KMS-11 (cell line): Measurements from ENCODE around the gene MPPED1.

Experiments
- H2AFZ ChIP-seq: fragments of 200-600 bp; sonication (generic); 2 replicates; pipeline ENCODE4 v1.6.1; 2016; ENCODE audit warnings: antibody characterized with exemption, mixed run types, low read depth
- H3K27ac ChIP-seq: fragments of 200-600 bp; sonication (generic); 2 replicates; pipeline ENCODE4 v1.6.1; 2016; ENCODE audit warnings: mild to moderate bottlenecking, mixed run types
- H3K27me3 ChIP-seq: fragments of 200-600 bp; sonication (generic); 2 replicates; pipeline ENCODE4 v1.6.1; 2017; ENCODE audit warnings: mild to moderate bottlenecking, low read depth, mixed run types, moderate library complexity; ENCODE audit not compliant: insufficient read depth
- H3K36me3 ChIP-seq: fragments of 200-600 bp; sonication (generic); 2 replicates; pipeline ENCODE4 v1.6.1; 2017; ENCODE audit warnings: mild to moderate bottlenecking, mixed run types; ENCODE audit not compliant: insufficient read depth
- H3K4me1 ChIP-seq: fragments of 200-600 bp; sonication (generic); 2 replicates; pipeline ENCODE4 v1.6.1; 2016; ENCODE audit warnings: mild to moderate bottlenecking, low read depth, mixed run types; ENCODE audit not compliant: poor library complexity, severe bottlenecking
- H3K4me2 ChIP-seq: fragments of 200-600 bp; sonication (generic); 2 replicates; pipeline ENCODE4 v1.7.0; 2016; ENCODE audit warnings: mild to moderate bottlenecking, mixed run types
- H3K4me3 ChIP-seq: fragments of 200-600 bp; sonication (generic); IDR thresholded peaks from 2 replicates; pipeline ENCODE4 v1.6.1; 2017; ENCODE audit warnings: low read depth, low read length, mixed read lengths; ENCODE audit not compliant: insufficient read depth
- H3K79me2 ChIP-seq: fragments of 200-600 bp; sonication (generic); 2 replicates; pipeline ENCODE4 v1.6.1; 2016; ENCODE audit warnings: low read depth, mixed run types; ENCODE audit not compliant: insufficient read depth
- H3K9ac ChIP-seq: fragments of 200-600 bp; sonication (generic); 2 replicates; pipeline ENCODE4 v1.6.1; 2016; ENCODE audit warnings: mild to moderate bottlenecking, mixed run types
- H4K20me1 ChIP-seq: fragments of 200-600 bp; sonication (generic); 2 replicates; pipeline ENCODE4 v1.6.1; 2016; ENCODE audit warnings: mild to moderate bottlenecking, mixed run types; ENCODE audit not compliant: insufficient read depth
- TF ChIP-seq, protein P1 (sequence below): fragments of 200-600 bp; sonication (generic); conservative IDR thresholded peaks from 2 replicates; pipeline ENCODE4 v1.6.1; 2017; ENCODE audit warnings: low read depth, mild to moderate bottlenecking, antibody characterized with exemption, low read length, moderate library complexity, mixed read lengths

Gene MPPED1

DNA sequence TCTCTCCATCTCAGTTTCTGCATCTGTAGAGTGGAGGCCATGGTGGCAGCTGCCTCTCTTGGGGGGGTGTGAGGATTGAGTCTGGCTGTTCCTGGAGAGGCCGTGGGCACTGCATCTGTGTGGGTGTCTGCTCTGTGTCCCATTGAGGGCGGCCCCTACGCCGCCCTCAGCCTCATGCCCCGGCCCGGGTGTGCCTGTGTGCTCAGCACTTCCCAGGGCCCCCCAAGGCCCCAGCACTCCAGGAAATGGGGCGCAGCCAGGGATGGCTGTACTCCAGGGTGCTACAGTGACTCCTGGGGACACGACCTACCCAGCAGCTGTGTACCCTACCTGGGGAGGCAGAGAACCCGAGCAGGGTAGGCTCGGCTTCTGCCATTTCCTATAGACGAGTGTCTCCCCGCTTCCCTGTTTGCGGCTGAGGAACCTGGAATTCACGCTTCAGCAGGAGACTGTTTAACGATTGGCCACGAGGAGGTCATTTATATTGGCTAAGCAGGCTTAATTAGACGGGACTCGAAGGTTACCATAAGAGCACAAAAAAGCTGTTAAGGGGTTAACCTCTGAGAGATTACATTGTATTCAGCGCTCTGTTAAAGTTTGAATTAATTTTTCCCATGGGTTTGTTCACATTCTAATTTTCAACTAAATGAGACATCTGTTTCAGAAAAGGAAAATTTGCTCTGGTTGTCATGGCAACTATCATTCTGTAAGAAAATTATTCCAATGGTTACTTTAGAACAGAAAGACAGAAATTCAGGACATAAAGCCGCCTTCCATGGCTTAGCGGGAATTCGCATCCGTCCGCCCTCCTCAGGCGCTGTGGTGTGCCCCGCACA, 76.4 kb downstream of the MPPED1 start:
- Histone ChIP-seq H3K36me3 (no peaks in the 10 kb centered on the region), H3K4me2 (no peak overlapping the region), H3K9ac (no peak overlapping the region), H3K79me2 (no peaks in the 10 kb centered on the region), H2AFZ (no peak overlapping the region), H4K20me1 (no peaks in the 10 kb centered on the region), H3K27me3 (peaks cover 13% of the 10 kb centered on the region; the same call in 1 of the 2 replicates), H3K27ac (no peak overlapping the region), H3K4me3 (no peak overlapping the region), H3K4me1 (no peaks in the 10 kb centered on the region)
- TF ChIP-seq, protein P1, sequence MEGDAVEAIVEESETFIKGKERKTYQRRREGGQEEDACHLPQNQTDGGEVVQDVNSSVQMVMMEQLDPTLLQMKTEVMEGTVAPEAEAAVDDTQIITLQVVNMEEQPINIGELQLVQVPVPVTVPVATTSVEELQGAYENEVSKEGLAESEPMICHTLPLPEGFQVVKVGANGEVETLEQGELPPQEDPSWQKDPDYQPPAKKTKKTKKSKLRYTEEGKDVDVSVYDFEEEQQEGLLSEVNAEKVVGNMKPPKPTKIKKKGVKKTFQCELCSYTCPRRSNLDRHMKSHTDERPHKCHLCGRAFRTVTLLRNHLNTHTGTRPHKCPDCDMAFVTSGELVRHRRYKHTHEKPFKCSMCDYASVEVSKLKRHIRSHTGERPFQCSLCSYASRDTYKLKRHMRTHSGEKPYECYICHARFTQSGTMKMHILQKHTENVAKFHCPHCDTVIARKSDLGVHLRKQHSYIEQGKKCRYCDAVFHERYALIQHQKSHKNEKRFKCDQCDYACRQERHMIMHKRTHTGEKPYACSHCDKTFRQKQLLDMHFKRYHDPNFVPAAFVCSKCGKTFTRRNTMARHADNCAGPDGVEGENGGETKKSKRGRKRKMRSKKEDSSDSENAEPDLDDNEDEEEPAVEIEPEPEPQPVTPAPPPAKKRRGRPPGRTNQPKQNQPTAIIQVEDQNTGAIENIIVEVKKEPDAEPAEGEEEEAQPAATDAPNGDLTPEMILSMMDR: no peak

DNA sequence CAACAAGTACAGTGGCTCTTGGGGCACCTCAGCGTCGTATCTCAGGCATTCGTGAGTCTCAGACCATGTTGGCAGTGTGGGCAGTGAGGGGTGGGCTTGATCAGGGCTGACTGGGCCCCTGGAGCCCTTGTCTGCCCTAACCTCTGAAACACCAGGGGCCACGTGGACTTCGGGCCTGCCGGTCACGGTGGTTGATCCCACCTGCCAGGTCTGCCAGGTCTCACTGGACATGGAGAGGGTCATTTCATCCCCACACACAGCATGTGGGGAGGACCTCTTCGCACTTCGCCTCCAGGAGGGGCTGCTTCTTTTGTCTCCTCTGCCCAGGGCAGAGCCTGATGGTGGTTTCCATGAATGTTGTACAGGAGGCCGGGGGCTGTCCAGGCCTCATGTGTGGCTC, 77.1 kb downstream of the MPPED1 start:
- TF ChIP-seq, protein P1: no peak
- H3K27me3 ChIP-seq: peaks cover 13% of the 10 kb centered on the region; the same call in 1 of the 2 replicates
- H2AFZ ChIP-seq: no peak overlapping the region

DNA sequence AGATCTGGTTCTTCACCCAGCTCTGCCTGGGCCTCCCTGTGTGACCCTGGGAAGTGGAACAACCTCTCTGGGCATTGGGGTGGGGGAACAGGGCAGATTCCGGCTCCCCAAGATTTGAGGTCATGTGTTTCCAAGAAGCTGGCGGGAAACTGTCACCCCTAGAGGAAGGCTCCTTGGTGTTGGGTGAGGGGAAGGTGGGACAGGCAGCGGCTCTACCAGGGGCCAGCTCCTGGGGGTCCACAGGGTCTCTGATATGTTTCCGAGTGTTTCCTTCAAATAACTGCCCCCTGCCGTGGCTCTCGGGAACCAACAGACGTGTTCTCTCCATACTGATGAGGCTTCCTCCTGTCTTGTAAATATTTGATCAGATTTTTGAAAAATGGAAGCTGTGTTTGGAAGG, 78.5 kb downstream of the MPPED1 start:
- Histone ChIP-seq H3K36me3 (no peaks in the 10 kb centered on the region), H2AFZ (no peak overlapping the region), H3K9ac (no peak overlapping the region), H3K4me3 (no peak overlapping the region), H4K20me1 (no peaks in the 10 kb centered on the region), H3K4me1 (no peaks in the 10 kb centered on the region), H3K27ac (no peak overlapping the region), H3K79me2 (no peaks in the 10 kb centered on the region), H3K4me2 (no peak overlapping the region), H3K27me3 (peaks cover 13% of the 10 kb centered on the region; the same call in 1 of the 2 replicates)
- TF ChIP-seq, protein P1: no peak

More for the DNA sequence above, 77.1 kb downstream of the MPPED1 start:
- no peaks in the 10 kb centered on the region for H3K79me2 ChIP-seq
- H4K20me1 ChIP-seq: no peaks in the 10 kb centered on the region
- no peak overlapping the region for H3K27ac ChIP-seq
- no peaks in the 10 kb centered on the region for H3K36me3 ChIP-seq
- no peaks in the 10 kb centered on the region for H3K4me1 ChIP-seq
- H3K4me3 ChIP-seq: no peak overlapping the region
- H3K4me2 ChIP-seq: no peak overlapping the region
- no peak overlapping the region for H3K9ac ChIP-seq

DNA sequence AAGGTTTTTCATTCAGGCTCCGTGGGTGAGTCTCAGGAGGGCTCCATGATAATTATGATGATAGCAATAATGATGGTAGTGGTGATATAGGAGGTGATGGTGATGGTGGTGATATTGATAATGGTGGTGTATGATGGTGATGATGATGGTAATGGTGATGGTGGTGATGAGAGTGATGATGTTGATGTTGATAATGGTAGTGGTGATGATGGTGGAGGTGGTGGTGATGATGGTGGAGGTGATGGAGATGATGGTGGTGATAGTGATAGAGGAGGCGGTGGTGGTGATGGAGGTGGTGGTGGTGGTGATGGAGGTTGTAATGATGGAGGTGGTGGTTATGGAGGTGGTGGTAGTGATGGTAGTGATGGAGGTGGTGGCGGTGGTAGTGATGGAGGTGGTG, 79.4 kb downstream of the MPPED1 start:
- Histone ChIP-seq H3K4me2 (no peak overlapping the region), H2AFZ (no peak overlapping the region), H3K4me1 (no peaks in the 10 kb centered on the region), H3K27me3 (peaks cover 13% of the 10 kb centered on the region; the same call in 1 of the 2 replicates), H4K20me1 (no peaks in the 10 kb centered on the region), H3K4me3 (no peak overlapping the region), H3K36me3 (no peaks in the 10 kb centered on the region), H3K79me2 (no peaks in the 10 kb centered on the region), H3K27ac (no peak overlapping the region), H3K9ac (no peak overlapping the region)
- TF ChIP-seq, protein P1: no peak
